WERI-Rb-1 (cell line): ENCODE results near the gene ALDH2.

ENCODE experiments used
- DNase-seq: peaks from one replicate; pipeline ENCODE4 v3.0.0-alpha.2; 2020
- H3K27ac ChIP-seq: fragments of 250-450 bp; sonication (Bioruptor Pico); 2 replicates; pipeline ENCODE4 v1.5.1; 2020; ENCODE audit warnings: mild to moderate bottlenecking, moderate library complexity
- H3K27me3 ChIP-seq: fragments of 250-450 bp; sonication (Bioruptor Pico); 2 replicates; pipeline ENCODE4 v1.5.1; 2021; ENCODE audit warnings: mild to moderate bottlenecking, low read depth, moderate library complexity; ENCODE audit not compliant: insufficient read depth, severe bottlenecking
- H3K36me3 ChIP-seq: fragments of 250-450 bp; sonication (Bioruptor Pico); 2 replicates; pipeline ENCODE4 v1.5.1; 2020; ENCODE audit warnings: mild to moderate bottlenecking, moderate library complexity
- H3K4me3 ChIP-seq: 2 replicates; pipeline ENCODE4 v1.5.1; 2011; ENCODE audit warnings: low read depth, mild to moderate bottlenecking, control low read depth, low read length
- H3K9me3 ChIP-seq: fragments of 250-450 bp; sonication (Bioruptor Pico); 2 replicates; pipeline ENCODE4 v1.5.1; 2021; ENCODE audit warnings: mild to moderate bottlenecking, moderate library complexity; ENCODE audit not compliant: severe bottlenecking
- CTCF ChIP-seq: IDR thresholded peaks from 2 replicates; pipeline ENCODE4 v1.5.1; 2011; ENCODE audit warnings: low read depth, mild to moderate bottlenecking, control low read depth, inconsistent platforms, low read length

ALDH2 gene

GRCh38 chr12:111780166-111780565 lies 13.4 kb downstream of the ALDH2 start:
- H3K4me3 ChIP-seq = no peak overlapping the region
- H3K27ac ChIP-seq = no peak overlapping the region
- H3K9me3 ChIP-seq = no peaks in the 10 kb centered on the region
- no peaks in the 10 kb centered on the region for H3K27me3 ChIP-seq
- no peak for TF ChIP-seq CTCF
- no peak for DNase-seq
- no peaks in the 10 kb centered on the region for H3K36me3 ChIP-seq

GRCh38 chr12:111780615-111781014 lies 13.9 kb downstream of the ALDH2 start:
- Histone ChIP-seq H3K36me3 (no peaks in the 10 kb centered on the region), H3K27ac (no peak overlapping the region), H3K4me3 (no peak overlapping the region), H3K9me3 (no peaks in the 10 kb centered on the region), H3K27me3 (no peaks in the 10 kb centered on the region)
- no peak for TF ChIP-seq CTCF
- no peak for DNase-seq

GRCh38 chr12:111781085-111781658 lies 14.4 kb downstream of the ALDH2 start:
- no peak for TF ChIP-seq CTCF
- no peak for DNase-seq
- Histone ChIP-seq H3K36me3 (no peaks in the 10 kb centered on the region), H3K9me3 (no peaks in the 10 kb centered on the region), H3K27me3 (no peaks in the 10 kb centered on the region), H3K4me3 (no peak overlapping the region), H3K27ac (no peak overlapping the region)

- H3K9me3 ChIP-seq = no peaks in the 10 kb centered on the region
- no peaks in the 10 kb centered on the region for H3K36me3 ChIP-seq
- no peaks in the 10 kb centered on the region for H3K27me3 ChIP-seq
- H3K4me3 ChIP-seq = no peak overlapping the region
- no peak for DNase-seq
- no peak for TF ChIP-seq CTCF
- H3K27ac ChIP-seq = no peak overlapping the region
Observed at GRCh38 chr12:111783046-111783445, 16.3 kb downstream of the ALDH2 start.

GRCh38 chr12:111784953-111785352 lies 18.2 kb downstream of the ALDH2 start:
- DNase-seq = no peak
- Histone ChIP-seq H3K9me3 (no peaks in the 10 kb centered on the region), H3K36me3 (no peaks in the 10 kb centered on the region), H3K27ac (no peak overlapping the region), H3K27me3 (no peaks in the 10 kb centered on the region), H3K4me3 (no peak overlapping the region)
- TF ChIP-seq CTCF = no peak

- no peak overlapping the region for H3K27ac ChIP-seq
- no peak for DNase-seq
- no peaks in the 10 kb centered on the region for H3K36me3 ChIP-seq
- no peak overlapping the region for H3K4me3 ChIP-seq
- no peaks in the 10 kb centered on the region for H3K27me3 ChIP-seq
- no peaks in the 10 kb centered on the region for H3K9me3 ChIP-seq
- TF ChIP-seq CTCF = no peak
Observed at GRCh38 chr12:111785651-111786050, 18.9 kb downstream of the ALDH2 start.
